Large intestine (tissue), 3 donors: ENCODE measurements around the gene FAM180A. TPM values are rescaled to one million over a fixed set of nuclear protein-coding genes. Genes with fewer than 3 reads are reported as not detected.

Source experiments
- DNase-seq, 2 donors: peaks; one replicate each; pipeline versions ENCODE4 v3.0.0 to v3.0.0-alpha.2; 2013
- H3K27ac ChIP-seq: one replicate; pipeline ENCODE4 v1.5.1; 2013; ENCODE audit warnings: low read length
- H3K27me3 ChIP-seq: 2 replicates; pipeline ENCODE4 v1.6.1; 2013; ENCODE audit warnings: low read length; ENCODE audit not compliant: control insufficient read depth, insufficient read depth
- H3K36me3 ChIP-seq: 2 replicates; pipeline ENCODE4 v1.6.1; 2013; ENCODE audit warnings: low read length; ENCODE audit not compliant: control insufficient read depth, insufficient read depth
- H3K4me1 ChIP-seq: one replicate; pipeline ENCODE4 v1.6.1; 2013; ENCODE audit warnings: low read length; ENCODE audit not compliant: control insufficient read depth, insufficient read depth
- H3K4me3 ChIP-seq: one replicate; pipeline ENCODE4 v1.5.1; 2013; ENCODE audit warnings: low read length
- H3K9me3 ChIP-seq: one replicate; pipeline ENCODE4 v1.6.1; 2013; ENCODE audit warnings: mild to moderate bottlenecking, low read depth, low read length, moderate library complexity; ENCODE audit not compliant: control insufficient read depth
- WGBS: methylation state at CpG from one replicate; pipeline ENCODE4 v1.1.5; 2013; ENCODE audit warnings: low lambda C conversion rate; ENCODE audit not compliant: insufficient coverage; 5-methylcytosine and 5-hydroxymethylcytosine counted together
- polyA plus RNA-seq: library from polyadenylated mRNA; unstranded; fragments of 120-200 nt; gene quantifications from one replicate; pipeline ENCODE4 v1.2.1, GENCODE V29; 2013

FAM180A gene
- polyA plus RNA-seq, 1 donor: not detected

- no peak overlapping the region for H3K27ac ChIP-seq
- no peaks in the 10 kb centered on the region for H3K4me1 ChIP-seq
- H3K9me3 ChIP-seq: no peaks in the 10 kb centered on the region
- no peak overlapping the region for H3K4me3 ChIP-seq
- H3K27me3 ChIP-seq: peaks cover 7% of the 10 kb centered on the region
- no peak for DNase-seq
- WGBS: no CpG with 5 or more reads among the region's 20 CpGs
- H3K36me3 ChIP-seq: no peaks in the 10 kb centered on the region
Measured at GRCh38 chr7:135714534-135715009, 34.0 kb downstream of the FAM180A start.

- Histone ChIP-seq H3K27ac (no peak overlapping the region), H3K9me3 (no peaks in the 10 kb centered on the region), H3K4me1 (no peaks in the 10 kb centered on the region), H3K36me3 (no peaks in the 10 kb centered on the region), H3K4me3 (no peak overlapping the region), H3K27me3 (peaks cover 7% of the 10 kb centered on the region)
- DNase-seq: no peak
- no CpG with 5 or more reads among the region's 4 CpGs for WGBS
Measured at GRCh38 chr7:135713836-135714470, 34.7 kb downstream of the FAM180A start.

GRCh38 chr7:135712796-135713195 lies 35.8 kb downstream of the FAM180A start:
- peaks cover 7% of the 10 kb centered on the region for H3K27me3 ChIP-seq
- H3K4me1 ChIP-seq: no peaks in the 10 kb centered on the region
- WGBS: no CpG with 5 or more reads among the region's 7 CpGs
- H3K9me3 ChIP-seq: no peaks in the 10 kb centered on the region
- no peak for DNase-seq
- H3K36me3 ChIP-seq: no peaks in the 10 kb centered on the region
- no peak overlapping the region for H3K4me3 ChIP-seq
- H3K27ac ChIP-seq: no peak overlapping the region

GRCh38 chr7:135712182-135712782 lies 36.3 kb downstream of the FAM180A start:
- Histone ChIP-seq H3K27me3 (peaks cover 7% of the 10 kb centered on the region), H3K9me3 (no peaks in the 10 kb centered on the region), H3K4me3 (no peak overlapping the region), H3K27ac (no peak overlapping the region), H3K4me1 (no peaks in the 10 kb centered on the region), H3K36me3 (no peaks in the 10 kb centered on the region)
- DNase-seq: no peak
- WGBS: no CpG with 5 or more reads among the region's 4 CpGs

- Histone ChIP-seq H3K4me1 (no peaks in the 10 kb centered on the region), H3K9me3 (no peaks in the 10 kb centered on the region), H3K4me3 (no peak overlapping the region), H3K36me3 (no peaks in the 10 kb centered on the region), H3K27me3 (peaks cover 7% of the 10 kb centered on the region), H3K27ac (no peak overlapping the region)
- no peak for DNase-seq
- no CpG with 5 or more reads among the region's 8 CpGs for WGBS
Measured at GRCh38 chr7:135711139-135711469, 37.5 kb downstream of the FAM180A start.

- Histone ChIP-seq H3K4me3 (no peak overlapping the region), H3K27me3 (peaks cover 4% of the 10 kb centered on the region), H3K36me3 (no peaks in the 10 kb centered on the region), H3K4me1 (no peaks in the 10 kb centered on the region), H3K27ac (no peak overlapping the region), H3K9me3 (no peaks in the 10 kb centered on the region)
- WGBS: 100% methylated on average over 1 of the region's 11 CpGs
- DNase-seq: peak; percentile 5 to 40
Measured at GRCh38 chr7:135710417-135711138, 38.0 kb downstream of the FAM180A start.

- H3K9me3 ChIP-seq: no peaks in the 10 kb centered on the region
- no peak overlapping the region for H3K4me3 ChIP-seq
- no peaks in the 10 kb centered on the region for H3K36me3 ChIP-seq
- 100% methylated on average over 1 of the region's 3 CpGs for WGBS
- DNase-seq: no peak
- no peak overlapping the region for H3K27ac ChIP-seq
- H3K4me1 ChIP-seq: no peaks in the 10 kb centered on the region
- peaks cover 1% of the 10 kb centered on the region for H3K27me3 ChIP-seq
Measured at GRCh38 chr7:135709508-135709907, 39.1 kb downstream of the FAM180A start.

- Histone ChIP-seq H3K27ac (no peak overlapping the region), H3K36me3 (no peaks in the 10 kb centered on the region), H3K9me3 (no peaks in the 10 kb centered on the region), H3K27me3 (no peaks in the 10 kb centered on the region), H3K4me1 (no peaks in the 10 kb centered on the region), H3K4me3 (no peak overlapping the region)
- no CpG with 5 or more reads among the region's 14 CpGs for WGBS
- DNase-seq: no peak
Measured at GRCh38 chr7:135708041-135708440, 40.6 kb downstream of the FAM180A start.

- H3K9me3 ChIP-seq: no peaks in the 10 kb centered on the region
- H3K27ac ChIP-seq: no peak overlapping the region
- WGBS: no CpG with 5 or more reads among the region's 5 CpGs
- no peak overlapping the region for H3K4me3 ChIP-seq
- H3K36me3 ChIP-seq: no peaks in the 10 kb centered on the region
- no peak for DNase-seq
- no peaks in the 10 kb centered on the region for H3K27me3 ChIP-seq
- H3K4me1 ChIP-seq: no peaks in the 10 kb centered on the region
Measured at GRCh38 chr7:135707570-135707966, 41.0 kb downstream of the FAM180A start.

GRCh38 chr7:135706858-135707569 lies 41.6 kb downstream of the FAM180A start:
- WGBS: 71% methylated on average over 1 of the region's 7 CpGs
- DNase-seq: no peak
- Histone ChIP-seq H3K36me3 (no peaks in the 10 kb centered on the region), H3K4me1 (no peaks in the 10 kb centered on the region), H3K4me3 (no peak overlapping the region), H3K27me3 (no peaks in the 10 kb centered on the region), H3K27ac (no peak overlapping the region), H3K9me3 (no peaks in the 10 kb centered on the region)
